ENCODE results near the gene SENP1. TPM values are rescaled to one million over a fixed set of nuclear protein-coding genes. Genes with fewer than 3 reads are reported as not detected.

The SENP1 gene
- total RNA-seq, 3 donors from 2014 or later: 14.4 to 36.1 (median 30.2) TPM

- Histone ChIP-seq H3K27ac (no peak overlapping the region), H3K9me3 (no peaks in the 10 kb centered on the region), H3K36me3 (no peaks in the 10 kb centered on the region), H3K27me3 (no peaks in the 10 kb centered on the region), H3K4me3 (no peak overlapping the region), H3K4me1 (no peaks in the 10 kb centered on the region)
- intact Hi-C loops (cut with DNase I; ENCODE audit: low total_unique reads): no loop called here
- TF ChIP-seq POLR2AphosphoS5 (IDR thresholded peaks at IDR 0.05): no peak
- TF ChIP-seq POLR2A (IDR thresholded peaks at IDR 0.05): no peak
- no peak for TF ChIP-seq CTCF (IDR thresholded peaks at IDR 0.05)
- no peak for DNase-seq (ENCODE audit: low spot score in 2 of 2)
Observed at GRCh38 chr12:48032597-48032996, 73.3 kb downstream of the SENP1 start.

DNA sequence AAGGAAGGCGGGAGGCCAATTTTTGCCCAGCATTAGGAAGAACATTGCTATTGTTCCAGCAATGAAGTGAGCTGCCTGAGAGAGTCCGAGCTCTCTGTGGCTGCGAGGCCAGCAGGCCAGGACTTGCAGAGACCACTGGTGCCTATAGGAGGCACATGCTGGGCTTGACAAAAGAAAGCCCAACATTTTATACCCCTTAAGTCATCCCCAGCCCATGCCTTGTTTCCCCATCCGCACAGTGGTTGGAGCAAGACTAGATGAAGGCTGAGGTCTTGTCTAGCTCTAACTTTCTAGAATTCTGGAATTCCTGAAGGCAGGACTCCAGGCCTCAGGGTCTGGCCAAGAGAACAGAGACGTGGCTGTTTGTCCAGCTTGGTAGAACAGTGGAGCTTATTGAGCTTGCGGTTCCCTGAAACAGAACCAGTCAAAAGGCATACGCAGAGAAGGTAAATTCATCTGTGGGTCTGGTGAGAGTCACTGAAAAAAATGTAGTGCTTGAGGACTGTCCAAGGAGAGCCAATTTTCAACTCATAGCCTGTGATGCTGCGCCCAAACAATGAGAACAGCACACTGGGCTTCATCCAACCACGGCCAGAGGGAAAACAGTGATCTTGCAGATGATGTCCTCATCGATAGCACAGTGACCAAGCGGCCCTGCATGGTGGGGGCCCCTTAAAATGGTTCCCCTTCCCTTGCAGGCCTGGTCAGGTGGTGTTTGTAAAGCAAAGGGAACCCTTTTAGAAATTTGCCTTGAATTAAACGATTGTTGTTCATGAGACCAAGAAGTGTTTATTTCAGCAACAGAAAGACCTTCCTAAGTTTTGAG lies 74.5 kb downstream of the SENP1 start:
- Histone ChIP-seq H3K9me3 (no peaks in the 10 kb centered on the region), H3K4me3 (no peak overlapping the region), H3K27me3 (no peaks in the 10 kb centered on the region), H3K27ac (peak overlapping the region in 1 of 2 donors; percentile 32), H3K36me3 (no peaks in the 10 kb centered on the region), H3K4me1 (no peaks in the 10 kb centered on the region)
- intact Hi-C loops (cut with DNase I; ENCODE audit: low total_unique reads): no loop called here
- TF ChIP-seq POLR2AphosphoS5 (IDR thresholded peaks at IDR 0.05) (no peak), POLR2A (IDR thresholded peaks at IDR 0.05) (no peak), CTCF (IDR thresholded peaks at IDR 0.05) (no peak)
- peak in 1 of 2 donors; percentile 36 for DNase-seq (ENCODE audit: low spot score in 2 of 2)

DNA sequence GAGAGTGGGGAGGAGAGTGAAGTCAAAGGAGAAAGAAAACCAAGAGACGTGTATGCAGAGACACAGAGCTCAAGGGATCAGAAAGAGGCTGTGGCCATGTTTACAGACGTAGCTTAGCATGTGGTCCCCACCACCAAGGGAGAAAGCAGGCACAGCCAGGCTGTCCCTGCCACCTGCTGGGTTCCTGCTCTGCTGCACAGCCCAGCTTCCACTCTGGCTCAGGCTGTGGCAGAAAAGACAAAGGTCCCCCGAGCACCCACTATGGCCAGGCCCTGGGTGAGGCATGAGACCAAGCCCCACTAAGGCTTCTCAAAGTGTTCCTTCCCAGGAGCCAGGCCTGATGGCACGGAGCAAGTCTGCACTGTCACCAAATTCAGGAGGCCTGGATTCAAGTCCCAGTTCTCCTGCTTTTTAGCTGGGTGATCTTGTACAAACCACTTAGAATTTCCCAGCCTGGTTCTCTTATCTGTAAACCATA lies 75.7 kb downstream of the SENP1 start:
- H3K4me1 ChIP-seq: no peaks in the 10 kb centered on the region
- no peak for DNase-seq (ENCODE audit: low spot score in 2 of 2)
- H3K4me3 ChIP-seq: no peak overlapping the region
- intact Hi-C loops (cut with DNase I; ENCODE audit: low total_unique reads): no loop called here
- TF ChIP-seq CTCF (IDR thresholded peaks at IDR 0.05) (no peak), POLR2A (IDR thresholded peaks at IDR 0.05) (no peak), POLR2AphosphoS5 (IDR thresholded peaks at IDR 0.05) (no peak)
- no peaks in the 10 kb centered on the region for H3K36me3 ChIP-seq
- no peaks in the 10 kb centered on the region for H3K9me3 ChIP-seq
- no peaks in the 10 kb centered on the region for H3K27me3 ChIP-seq
- no peak overlapping the region for H3K27ac ChIP-seq

- no peaks in the 10 kb centered on the region for H3K36me3 ChIP-seq
- TF ChIP-seq POLR2AphosphoS5 (IDR thresholded peaks at IDR 0.05): no peak
- no peak for TF ChIP-seq CTCF (IDR thresholded peaks at IDR 0.05)
- no peak for TF ChIP-seq POLR2A (IDR thresholded peaks at IDR 0.05)
- no peak overlapping the region for H3K4me3 ChIP-seq
- no peaks in the 10 kb centered on the region for H3K9me3 ChIP-seq
- no peaks in the 10 kb centered on the region for H3K27me3 ChIP-seq
- intact Hi-C loops (cut with DNase I; ENCODE audit: low total_unique reads): no loop called here
- H3K27ac ChIP-seq: no peak overlapping the region
- no peak for DNase-seq (ENCODE audit: low spot score in 2 of 2)
- H3K4me1 ChIP-seq: no peaks in the 10 kb centered on the region
Observed at GRCh38 chr12:48029491-48030172, 76.2 kb downstream of the SENP1 start.
